Naive thymus-derived CD4-positive, alpha-beta T cell (primary cell): ENCODE measurements around the gene CEP41. TPM values are rescaled to one million over a fixed set of nuclear protein-coding genes. Genes with fewer than 3 reads are reported as not detected.

Experiments used
- ATAC-seq: fragments of 150-1000 bp; cut with Tn5 transposase; 2 replicates; pipeline ENCODE4 v1.10.0; 2021; ENCODE audit warnings: mild to moderate bottlenecking, moderate library complexity
- CTCF ChIA-PET: fragments of 350-600 bp; sonication (Branson Sonifier 250); formaldehyde crosslinking; loops from one replicate; lab custom pipeline; 2021; ENCODE audit warnings: antibody characterized with exemption; lab: Charles Lee
- POLR2A ChIA-PET: fragments of 350-600 bp; sonication (Branson Sonifier 250); formaldehyde crosslinking; loops from one replicate; lab custom pipeline; 2021; ENCODE audit warnings: antibody characterized with exemption, inconsistent platforms; lab: Charles Lee
- DNase-seq, 9 donors: peaks; one replicate each; pipeline versions ENCODE4 v3.0.0 to v3.0.0-alpha.2; 2020 to 2022; ENCODE audit warnings: mixed read lengths in 1 of 9
- H3K27ac ChIP-seq: one replicate; pipeline ENCODE4 v1.7.0; 2013; ENCODE audit warnings: mild to moderate bottlenecking, low read depth, low read length, moderate library complexity
- H3K27me3 ChIP-seq, 2 donors: one replicate each; pipeline ENCODE4 v1.7.0; 2013; ENCODE audit warnings: low read length in 2 of 2, mild to moderate bottlenecking in 2 of 2, moderate library complexity in 2 of 2; ENCODE audit not compliant: control insufficient read depth in 2 of 2, insufficient read depth in 2 of 2
- H3K36me3 ChIP-seq, 3 experiments: 1 replicate in 2 of 3; 2 replicates in 1 of 3; pipeline ENCODE4 v1.7.0; 2013; ENCODE audit warnings: low read length in 3 of 3, mild to moderate bottlenecking in 3 of 3, moderate library complexity in 1 of 3; ENCODE audit not compliant: insufficient read depth in 3 of 3, control insufficient read depth in 2 of 3
- H3K4me1 ChIP-seq, 2 donors: one replicate each; pipeline ENCODE4 v1.7.0; 2013; ENCODE audit warnings: low read length in 2 of 2, mild to moderate bottlenecking in 2 of 2, moderate library complexity in 1 of 2; ENCODE audit not compliant: control insufficient read depth in 2 of 2, insufficient read depth in 2 of 2
- H3K4me3 ChIP-seq: 2 replicates; pipeline ENCODE4 v1.7.0; 2013; ENCODE audit warnings: mild to moderate bottlenecking, low read length
- H3K9me3 ChIP-seq, 3 experiments: 1 replicate in 2 of 3; 2 replicates in 1 of 3; pipeline ENCODE4 v1.7.0; 2013; ENCODE audit warnings: low read length in 3 of 3; ENCODE audit not compliant: control insufficient read depth in 2 of 3
- H3K27ac Mint-ChIP-seq, 9 donors: one replicate each; pipeline ENCODE4 v1.8.0; 2020 to 2022; ENCODE audit warnings: mixed read lengths in 9 of 9, mild to moderate bottlenecking in 8 of 9, moderate library complexity in 5 of 9, inconsistent platforms in 2 of 9
- H3K27me3 Mint-ChIP-seq, 5 donors: one replicate each; pipeline ENCODE4 v1.8.0; 2021 to 2022; ENCODE audit warnings: mixed read lengths in 5 of 5, mild to moderate bottlenecking in 1 of 5
- H3K36me3 Mint-ChIP-seq, 5 donors: one replicate each; pipeline ENCODE4 v1.8.0; 2020 to 2022; ENCODE audit warnings: mixed read lengths in 5 of 5, mild to moderate bottlenecking in 3 of 5, inconsistent platforms in 1 of 5
- H3K4me1 Mint-ChIP-seq, 7 donors: one replicate each; pipeline ENCODE4 v1.8.0; 2020 to 2022; ENCODE audit warnings: mixed read lengths in 7 of 7, mild to moderate bottlenecking in 3 of 7, inconsistent platforms in 1 of 7
- H3K4me3 Mint-ChIP-seq, 10 donors: one replicate each; pipeline ENCODE4 v1.8.0; 2020 to 2022; ENCODE audit warnings: mild to moderate bottlenecking in 10 of 10, mixed read lengths in 10 of 10, moderate library complexity in 6 of 10, inconsistent platforms in 2 of 10
- H3K9me3 Mint-ChIP-seq, 11 donors: one replicate each; pipeline ENCODE4 v1.8.0; 2020 to 2022; ENCODE audit warnings: mixed read lengths in 11 of 11, mild to moderate bottlenecking in 4 of 11, inconsistent platforms in 1 of 11, moderate library complexity in 1 of 11
- intact Hi-C, 2 donors: fragments of 100-400 bp; cut with micrococcal nuclease; formaldehyde crosslinking; loops; one replicate each; pipeline ENCODE4 v1.15.1; 2023
- polyA plus RNA-seq, 2 donors: library from polyadenylated mRNA; unstranded; fragments of 300-500 nt; fragmentation: Illumina TruSeq; gene quantifications; one replicate each; pipeline ENCODE4 v1.2.3, GENCODE V29; 2021
- total RNA-seq, 6 experiments: library from RNA in 5 of 6; stranded (reverse) in 5 of 6; gene quantifications; 1 replicate in 5 of 6; 2 replicates in 1 of 6; pipeline ENCODE4 v1.2.3 and lab custom pipeline; 2021 to 2026

Gene CEP41
- total and polyA plus RNA-seq, 7 experiments from 2014 or later = 6.9 to 29.6 (median 13.3) TPM

GRCh38 chr7:130358471-130358870, 82.3 kb downstream of the CEP41 start:
- CTCF ChIA-PET = no interaction called here

GRCh38 chr7:130356876-130357611, 83.8 kb downstream of the CEP41 start:
- no peaks in the 10 kb centered on the region for H3K27me3 Mint-ChIP-seq
- H3K4me3 ChIP-seq = no peak overlapping the region
- no peaks in the 10 kb centered on the region for H3K36me3 ChIP-seq
- no peak overlapping the region for H3K27ac ChIP-seq
- ChIA-PET POLR2A (no interaction called here), CTCF (no interaction called here)
- H3K27ac Mint-ChIP-seq = peak overlapping the region in 1 of 9 donors; percentile 27
- H3K4me1 Mint-ChIP-seq = peaks cover 0 to 9% (median 0%) of the 10 kb centered on the region in 7 donors
- DNase-seq = no peak
- no peak for ATAC-seq
- no peaks in the 10 kb centered on the region for H3K27me3 ChIP-seq
- peaks cover 0 to 4% (median 0%) of the 10 kb centered on the region in 3 experiments for H3K9me3 ChIP-seq
- H3K4me3 Mint-ChIP-seq = no peak overlapping the region
- peaks cover 2 to 6% (median 6%) of the 10 kb centered on the region in 5 donors for H3K36me3 Mint-ChIP-seq
- H3K9me3 Mint-ChIP-seq = peaks cover 3 to 22% (median 9%) of the 10 kb centered on the region in 11 donors
- H3K4me1 ChIP-seq = no peaks in the 10 kb centered on the region
- intact Hi-C loops = no loop called here

More at GRCh38 chr7:130358471-130358870, 82.3 kb downstream of the CEP41 start:
- POLR2A ChIA-PET = no interaction called here
- Histone ChIP-seq H3K4me3 (no peak overlapping the region), H3K4me1 (no peaks in the 10 kb centered on the region), H3K36me3 (no peaks in the 10 kb centered on the region), H3K27ac (no peak overlapping the region), H3K9me3 (peaks cover 0 to 4% (median 0%) of the 10 kb centered on the region in 3 experiments), H3K27me3 (no peaks in the 10 kb centered on the region)
- peaks cover 3 to 22% (median 9%) of the 10 kb centered on the region in 11 donors for H3K9me3 Mint-ChIP-seq
- H3K4me1 Mint-ChIP-seq = peaks cover 0 to 5% (median 0%) of the 10 kb centered on the region in 7 donors
- no peak overlapping the region for H3K27ac Mint-ChIP-seq
- H3K4me3 Mint-ChIP-seq = no peak overlapping the region
- peaks cover 0 to 6% (median 6%) of the 10 kb centered on the region in 5 donors for H3K36me3 Mint-ChIP-seq
- ATAC-seq (no peak), DNase-seq (no peak)
- peaks cover 0 to 4% (median 0%) of the 10 kb centered on the region in 5 donors for H3K27me3 Mint-ChIP-seq
- intact Hi-C loops = no loop called here

DNA sequence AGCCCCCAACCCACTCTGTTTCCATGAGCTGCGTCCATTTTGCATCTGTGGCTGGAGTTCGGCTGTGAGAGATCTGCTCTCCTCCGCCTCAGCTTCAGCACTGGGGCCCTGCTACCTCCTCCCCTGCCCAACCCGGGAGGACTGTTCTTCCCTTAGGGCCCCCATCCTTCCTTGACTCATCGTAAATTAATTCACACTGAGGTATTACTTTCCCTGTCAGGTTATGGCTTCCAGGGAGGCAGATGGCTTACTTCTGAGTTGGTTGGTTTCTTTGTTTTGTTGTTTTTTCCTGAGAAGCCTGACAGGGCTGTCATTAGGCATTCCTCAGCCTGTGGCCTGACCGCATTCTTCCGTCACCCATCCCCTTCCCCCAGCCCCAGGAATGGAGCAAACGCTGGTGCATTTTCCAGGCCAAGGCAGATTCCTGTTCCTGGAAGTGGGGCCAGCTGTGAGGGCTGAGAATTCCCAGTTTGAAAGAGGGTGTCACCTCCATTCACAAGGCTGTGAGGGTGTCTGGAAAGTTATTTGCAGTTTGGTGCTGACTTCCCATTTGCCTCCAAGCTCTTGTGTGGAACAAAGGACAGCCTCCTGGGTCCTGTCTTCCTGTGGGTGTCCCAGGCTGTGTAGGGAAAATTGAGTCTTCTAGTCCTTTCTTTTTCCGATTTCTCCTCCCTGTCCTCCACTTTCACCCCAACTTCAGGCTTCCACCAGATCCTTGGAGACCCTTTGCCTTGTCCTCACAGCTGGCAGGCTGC, 84.5 kb downstream of the CEP41 start:
- Mint-ChIP-seq H3K27ac (peak overlapping the region in 1 of 9 donors; percentile 27), H3K9me3 (peaks cover 3 to 21% (median 9%) of the 10 kb centered on the region in 11 donors)
- intact Hi-C loops = no loop called here

DNA sequence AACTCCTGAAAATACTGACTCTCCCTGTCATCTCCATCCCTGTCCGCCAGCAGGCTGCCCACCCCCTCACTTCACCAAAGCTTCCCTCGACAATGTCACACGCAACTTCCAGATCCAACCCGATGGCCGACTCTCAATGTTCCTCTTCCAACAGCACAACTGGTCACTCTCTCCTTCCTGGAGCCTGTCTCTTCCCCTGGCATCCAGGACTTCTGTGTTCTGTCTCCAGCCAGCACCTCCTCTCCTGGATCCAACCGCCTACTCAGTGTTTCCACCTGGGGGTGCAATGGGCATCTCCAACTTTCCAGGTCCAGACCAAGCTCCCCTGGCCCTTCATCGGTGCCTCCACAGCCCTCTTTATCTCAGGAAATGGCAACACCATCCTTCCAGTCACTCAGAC, 87.6 kb downstream of the CEP41 start:
- ATAC-seq = no peak
- no peak overlapping the region for H3K27ac Mint-ChIP-seq

More for the DNA sequence above, 84.5 kb downstream of the CEP41 start:
- Mint-ChIP-seq H3K4me3 (no peak overlapping the region), H3K36me3 (peaks cover 2 to 6% (median 6%) of the 10 kb centered on the region in 5 donors), H3K27me3 (no peaks in the 10 kb centered on the region), H3K4me1 (peaks cover 0 to 9% (median 2%) of the 10 kb centered on the region in 7 donors)
- Histone ChIP-seq H3K36me3 (no peaks in the 10 kb centered on the region), H3K9me3 (peaks cover 0 to 4% (median 0%) of the 10 kb centered on the region in 3 experiments), H3K27me3 (no peaks in the 10 kb centered on the region), H3K27ac (no peak overlapping the region), H3K4me3 (no peak overlapping the region), H3K4me1 (no peaks in the 10 kb centered on the region)
- DNase-seq (no peak), ATAC-seq (no peak)
- ChIA-PET POLR2A (no interaction called here), CTCF (no interaction called here)

GRCh38 chr7:130352194-130353074, 88.4 kb downstream of the CEP41 start:
- H3K27ac Mint-ChIP-seq = no peak overlapping the region
- H3K27me3 Mint-ChIP-seq = peaks cover 0 to 3% (median 0%) of the 10 kb centered on the region in 5 donors
- H3K4me1 Mint-ChIP-seq = peaks cover 0 to 9% (median 4%) of the 10 kb centered on the region in 7 donors
- Histone ChIP-seq H3K36me3 (no peaks in the 10 kb centered on the region), H3K9me3 (no peaks in the 10 kb centered on the region), H3K4me3 (no peak overlapping the region), H3K4me1 (no peaks in the 10 kb centered on the region), H3K27ac (no peak overlapping the region), H3K27me3 (no peaks in the 10 kb centered on the region)
- ChIA-PET POLR2A (no interaction called here), CTCF (no interaction called here)
- DNase-seq (no peak), ATAC-seq (no peak)
- H3K4me3 Mint-ChIP-seq = no peak overlapping the region
- intact Hi-C loops = no loop called here
- no peaks in the 10 kb centered on the region for H3K9me3 Mint-ChIP-seq
- H3K36me3 Mint-ChIP-seq = peaks cover 0 to 2% (median 0%) of the 10 kb centered on the region in 5 donors

More for the DNA sequence above, 87.6 kb downstream of the CEP41 start:
- peaks cover 0 to 2% (median 0%) of the 10 kb centered on the region in 5 donors for H3K36me3 Mint-ChIP-seq
- Histone ChIP-seq H3K36me3 (no peaks in the 10 kb centered on the region), H3K9me3 (no peaks in the 10 kb centered on the region), H3K27ac (no peak overlapping the region), H3K27me3 (no peaks in the 10 kb centered on the region), H3K4me3 (no peak overlapping the region), H3K4me1 (no peaks in the 10 kb centered on the region)
- CTCF ChIA-PET = no interaction called here
- H3K27me3 Mint-ChIP-seq = no peaks in the 10 kb centered on the region
- no peaks in the 10 kb centered on the region for H3K9me3 Mint-ChIP-seq
- H3K4me1 Mint-ChIP-seq = peaks cover 0 to 9% (median 4%) of the 10 kb centered on the region in 7 donors
- no peak for DNase-seq
- intact Hi-C loops = no loop called here
- no peak overlapping the region for H3K4me3 Mint-ChIP-seq
- POLR2A ChIA-PET = no interaction called here

DNA sequence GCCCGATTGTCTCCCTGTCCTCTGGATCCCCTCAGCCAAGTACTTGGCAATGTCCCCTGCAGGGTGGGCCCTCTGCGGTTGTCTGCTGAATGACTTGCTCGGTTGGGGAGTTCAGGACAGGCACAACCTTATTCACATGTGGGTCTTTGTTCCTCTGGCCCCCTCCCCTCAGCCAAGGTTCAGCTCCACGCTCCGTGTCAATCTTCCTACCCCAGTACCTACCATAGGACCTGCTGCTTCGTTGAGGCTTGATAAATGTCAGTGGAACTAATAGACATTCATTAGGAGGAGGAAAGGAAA, 89.1 kb downstream of the CEP41 start:
- Mint-ChIP-seq H3K27me3 (peaks cover 0 to 3% (median 0%) of the 10 kb centered on the region in 5 donors), H3K4me3 (no peak overlapping the region), H3K27ac (peak overlapping the region in 1 of 9 donors; percentile 46), H3K36me3 (peaks cover 0 to 2% (median 0%) of the 10 kb centered on the region in 5 donors), H3K9me3 (no peaks in the 10 kb centered on the region), H3K4me1 (peaks cover 0 to 9% (median 4%) of the 10 kb centered on the region in 7 donors)
- Histone ChIP-seq H3K9me3 (no peaks in the 10 kb centered on the region), H3K4me1 (no peaks in the 10 kb centered on the region), H3K27ac (no peak overlapping the region), H3K4me3 (no peak overlapping the region), H3K27me3 (no peaks in the 10 kb centered on the region), H3K36me3 (no peaks in the 10 kb centered on the region)
- intact Hi-C loops = no loop called here
- no peak for DNase-seq
- POLR2A ChIA-PET = no interaction called here
- no peak for ATAC-seq
- CTCF ChIA-PET = no interaction called here
